Gastrocnemius medialis (tissue), 4 donors: ENCODE results near the gene KCNJ9. TPM values are rescaled to one million over a fixed set of nuclear protein-coding genes. Genes with fewer than 3 reads are reported as not detected.
A peak's percentile ranks its signal among the peaks of the same experiment; 100 is the strongest.

ENCODE experiments used
- ATAC-seq, 2 donors: fragments of 150-250 bp; one replicate each; pipeline ENCODE4 v1.9.1; 2016
- DNase-seq, 2 donors: peaks; one replicate each; pipeline ENCODE4 v3.0.0-alpha.2; 2019
- H3K27ac ChIP-seq, 4 donors: fragments of 200-600 bp; sonication (generic); 1 replicate in 1 of 4; 2 replicates in 3 of 4; pipeline ENCODE4 v1.5.1; 2016 to 2018; ENCODE audit warnings: mild to moderate bottlenecking in 2 of 4, moderate library complexity in 1 of 4
- H3K27me3 ChIP-seq, 3 donors: fragments of 200-600 bp; sonication (generic) in 2 of 3; 1 replicate in 1 of 3; 2 replicates in 2 of 3; pipeline versions ENCODE4 v1.5.1 to v1.6.0; 2016 to 2019; ENCODE audit warnings: mild to moderate bottlenecking in 1 of 3, moderate library complexity in 1 of 3
- H3K36me3 ChIP-seq, 2 donors: fragments of 200-600 bp; sonication (generic) in 1 of 2; one replicate each; pipeline ENCODE4 v1.5.1; 2017 to 2018
- H3K4me1 ChIP-seq, 2 donors: fragments of 200-600 bp; sonication (generic) in 1 of 2; one replicate each; pipeline ENCODE4 v1.5.1; 2016 to 2017; ENCODE audit warnings: mild to moderate bottlenecking in 2 of 2
- H3K4me3 ChIP-seq, 4 donors: fragments of 200-600 bp; sonication (generic) in 3 of 4; 1 replicate in 1 of 4; 2 replicates in 3 of 4; pipeline ENCODE4 v1.5.1; 2016 to 2019; ENCODE audit warnings: mild to moderate bottlenecking in 2 of 4
- H3K9me3 ChIP-seq, 3 donors: fragments of 200-600 bp; sonication (generic) in 2 of 3; 1 replicate in 1 of 3; 2 replicates in 2 of 3; pipeline ENCODE4 v1.5.1; 2016 to 2019
- POLR2A ChIP-seq, 2 donors: fragments of 450-650 bp; IDR thresholded peaks; one replicate each; pipeline ENCODE4 v1.6.1; 2017; ENCODE audit warnings: antibody characterized with exemption in 2 of 2, mild to moderate bottlenecking in 2 of 2, moderate library complexity in 2 of 2
- in situ Hi-C, 4 donors: fragments of 200-750 bp; cut with MboI; loops; one replicate each; pipeline versions ENCODE4 v1.15.0 to v1.8.0; 2017; ENCODE audit warnings: low sequenced_read_pairs in 4 of 4
- intact Hi-C: fragments of 100-400 bp; cut with DNase I; formaldehyde crosslinking; loops from one replicate; pipeline ENCODE4 v1.15.1; 2023; ENCODE audit warnings: low total_unique reads
- total RNA-seq, 4 donors: library from RNA; depleted of rRNA; stranded (reverse); fragments of >200 nt; gene quantifications; one replicate each; pipeline versions ENCODE4 v1.1.0 to v1.2.3, GENCODE V29; 2016
- TF ChIP-seq, protein P1 (sequence below), 5 experiments: fragments of 450-650 bp in 3 of 5; fragments of 200-600 bp in 2 of 5; sonication (generic) in 2 of 5; IDR thresholded peaks in 4 of 5; conservative IDR thresholded peaks in 1 of 5; 1 replicate in 4 of 5; 2 replicates in 1 of 5; pipeline ENCODE4 v1.5.1; 2016 to 2019; ENCODE audit warnings: antibody characterized with exemption in 5 of 5, mild to moderate bottlenecking in 3 of 5, moderate library complexity in 3 of 5

KCNJ9 gene
- total RNA-seq, 4 donors from 2014 or later = not detected

DNA sequence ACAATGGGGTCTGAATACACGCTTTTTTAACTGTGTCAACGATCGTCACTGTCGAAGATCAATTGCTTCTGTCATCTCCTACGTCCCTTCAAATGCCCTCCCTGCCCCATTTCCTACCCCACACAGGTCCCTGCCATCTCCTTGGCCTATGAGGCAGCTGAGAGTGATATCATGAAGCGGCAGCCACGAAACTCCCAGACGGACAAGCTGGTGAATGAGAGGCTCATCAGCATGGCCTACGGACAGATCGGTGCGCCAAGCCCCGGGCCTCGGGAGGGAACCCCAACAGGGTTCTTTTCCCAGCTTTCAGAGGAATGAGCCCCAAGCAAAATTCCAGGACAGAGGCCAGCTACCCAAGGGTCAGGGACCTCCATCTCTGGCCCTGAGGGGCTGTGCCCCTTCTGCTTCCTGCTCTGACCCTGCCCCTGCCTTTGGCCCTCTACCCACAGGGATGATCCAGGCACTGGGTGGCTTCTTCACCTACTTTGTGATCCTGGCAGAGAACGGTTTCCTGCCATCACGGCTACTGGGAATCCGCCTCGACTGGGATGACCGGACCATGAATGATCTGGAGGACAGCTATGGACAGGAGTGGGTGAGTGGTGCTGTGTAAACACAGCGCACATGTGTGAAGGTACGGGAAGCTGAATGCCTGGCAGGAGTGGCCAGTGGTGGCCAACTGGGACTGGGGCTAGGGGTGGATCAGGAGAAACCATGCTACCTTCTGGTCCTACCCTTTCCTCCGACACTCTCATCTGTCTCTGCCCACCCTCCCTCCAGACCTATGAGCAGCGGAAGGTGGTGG, 55.0 kb downstream of the KCNJ9 start:
- Histone ChIP-seq H3K4me1 (peaks cover 52 to 60% of the 10 kb centered on the region in 2 donors), H3K27me3 (no peaks in the 10 kb centered on the region), H3K9me3 (no peaks in the 10 kb centered on the region), H3K36me3 (peaks cover 8 to 72% of the 10 kb centered on the region in 2 donors), H3K4me3 (no peak overlapping the region), H3K27ac (peak overlapping the region; percentile 92 to 100 (median 98))
- DNase-seq (peak in 1 of 2 donors; percentile 33), ATAC-seq (no peak)
- TF ChIP-seq, protein P1, sequence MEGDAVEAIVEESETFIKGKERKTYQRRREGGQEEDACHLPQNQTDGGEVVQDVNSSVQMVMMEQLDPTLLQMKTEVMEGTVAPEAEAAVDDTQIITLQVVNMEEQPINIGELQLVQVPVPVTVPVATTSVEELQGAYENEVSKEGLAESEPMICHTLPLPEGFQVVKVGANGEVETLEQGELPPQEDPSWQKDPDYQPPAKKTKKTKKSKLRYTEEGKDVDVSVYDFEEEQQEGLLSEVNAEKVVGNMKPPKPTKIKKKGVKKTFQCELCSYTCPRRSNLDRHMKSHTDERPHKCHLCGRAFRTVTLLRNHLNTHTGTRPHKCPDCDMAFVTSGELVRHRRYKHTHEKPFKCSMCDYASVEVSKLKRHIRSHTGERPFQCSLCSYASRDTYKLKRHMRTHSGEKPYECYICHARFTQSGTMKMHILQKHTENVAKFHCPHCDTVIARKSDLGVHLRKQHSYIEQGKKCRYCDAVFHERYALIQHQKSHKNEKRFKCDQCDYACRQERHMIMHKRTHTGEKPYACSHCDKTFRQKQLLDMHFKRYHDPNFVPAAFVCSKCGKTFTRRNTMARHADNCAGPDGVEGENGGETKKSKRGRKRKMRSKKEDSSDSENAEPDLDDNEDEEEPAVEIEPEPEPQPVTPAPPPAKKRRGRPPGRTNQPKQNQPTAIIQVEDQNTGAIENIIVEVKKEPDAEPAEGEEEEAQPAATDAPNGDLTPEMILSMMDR (IDR thresholded peaks at IDR 0.05 in 4 of 5, conservative IDR thresholded peaks at IDR 0.05 in 1 of 5) = no peak
- no peak for TF ChIP-seq POLR2A (IDR thresholded peaks at IDR 0.05)
- intact Hi-C loops = no loop called here
- in situ Hi-C loops = no loop called here

DNA sequence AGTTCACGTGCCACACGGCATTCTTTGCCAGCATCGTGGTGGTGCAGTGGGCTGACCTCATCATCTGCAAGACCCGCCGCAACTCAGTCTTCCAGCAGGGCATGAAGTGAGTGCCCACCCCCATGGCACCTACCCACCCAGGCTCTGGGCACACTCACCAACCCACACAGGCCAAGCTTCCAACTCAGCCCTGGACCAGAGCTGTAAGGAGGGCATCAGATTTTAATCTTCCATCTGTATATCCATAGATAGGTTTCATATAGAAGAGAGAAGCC, 55.5 kb downstream of the KCNJ9 start:
- H3K36me3 ChIP-seq = peaks cover 8 to 78% of the 10 kb centered on the region in 2 donors
- H3K27ac ChIP-seq = peak overlapping the region; percentile 92 to 100 (median 98)
- H3K9me3 ChIP-seq = no peaks in the 10 kb centered on the region
- DNase-seq = peak in 1 of 2 donors; percentile 42
- no peaks in the 10 kb centered on the region for H3K27me3 ChIP-seq
- intact Hi-C loops (no loop called here), in situ Hi-C loops (no loop called here)
- no peak overlapping the region for H3K4me3 ChIP-seq
- peaks cover 46 to 55% of the 10 kb centered on the region in 2 donors for H3K4me1 ChIP-seq
- no peak for ATAC-seq
- TF ChIP-seq, protein P1 (IDR thresholded peaks at IDR 0.05 in 4 of 5, conservative IDR thresholded peaks at IDR 0.05 in 1 of 5) = no peak
- no peak for TF ChIP-seq POLR2A (IDR thresholded peaks at IDR 0.05)

DNA sequence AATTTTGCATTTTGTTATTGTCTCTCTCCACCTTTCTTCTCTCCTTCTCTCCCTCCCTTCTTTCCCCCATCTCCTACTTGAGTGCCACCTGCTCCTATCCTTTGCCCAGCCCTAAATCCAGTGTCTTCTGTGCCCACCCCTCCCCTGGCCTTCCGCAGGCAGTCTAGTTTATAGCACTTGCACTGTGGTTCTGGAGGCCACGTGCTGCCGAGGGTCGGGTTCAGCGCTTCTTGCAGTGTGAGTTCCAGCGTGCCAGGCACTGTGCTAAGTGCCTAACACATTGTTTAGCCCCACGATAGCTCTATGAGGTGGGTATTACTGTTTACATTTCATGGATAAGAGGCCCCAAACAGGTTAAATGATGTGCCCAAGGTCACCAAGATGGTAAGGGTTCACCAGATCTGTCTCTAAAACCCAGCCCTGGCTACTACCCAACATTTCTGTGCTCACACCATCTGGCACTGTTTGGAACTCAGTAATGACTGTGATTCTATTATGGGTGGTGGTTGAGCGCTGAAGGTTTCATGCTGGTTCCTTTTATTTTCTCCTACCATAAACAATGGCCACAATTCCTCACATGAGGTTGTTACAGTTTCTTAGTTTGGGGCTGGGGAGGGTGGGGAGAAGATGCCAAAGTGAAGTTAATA, 56.0 kb downstream of the KCNJ9 start:
- Histone ChIP-seq H3K36me3 (peaks cover 8 to 81% of the 10 kb centered on the region in 2 donors), H3K4me1 (peaks cover 45 to 53% of the 10 kb centered on the region in 2 donors), H3K27me3 (no peaks in the 10 kb centered on the region), H3K9me3 (no peaks in the 10 kb centered on the region), H3K27ac (peak overlapping the region; percentile 92 to 100 (median 98)), H3K4me3 (no peak overlapping the region)
- ATAC-seq = peak; percentile 53
- TF ChIP-seq POLR2A (IDR thresholded peaks at IDR 0.05) = no peak
- TF ChIP-seq, protein P1 (IDR thresholded peaks at IDR 0.05 in 4 of 5, conservative IDR thresholded peaks at IDR 0.05 in 1 of 5) = no peak
- intact Hi-C loops = no loop called here
- peak in 1 of 2 donors; percentile 72 for DNase-seq
- in situ Hi-C loops = no loop called here

DNA sequence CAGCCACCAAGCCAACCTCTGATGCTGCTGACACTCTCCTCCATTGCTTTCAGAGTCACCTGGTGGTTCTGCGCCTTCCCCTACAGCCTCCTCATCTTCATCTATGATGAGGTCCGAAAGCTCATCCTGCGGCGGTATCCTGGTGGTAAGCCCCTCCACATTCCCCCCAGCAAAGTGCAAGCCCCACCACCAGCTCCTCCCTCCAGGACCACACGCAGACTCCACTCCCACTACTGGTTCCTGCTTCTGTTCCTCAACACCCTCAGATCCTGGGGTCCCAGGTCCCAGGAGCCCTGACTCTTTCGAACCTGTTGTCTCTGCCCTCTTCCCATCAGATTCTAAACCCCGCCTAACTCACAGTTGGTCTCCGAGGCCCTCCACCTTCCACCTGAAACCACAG, 58.5 kb downstream of the KCNJ9 start:
- Histone ChIP-seq H3K36me3 (peaks cover 8 to 66% of the 10 kb centered on the region in 2 donors), H3K4me1 (peaks cover 22 to 35% of the 10 kb centered on the region in 2 donors), H3K27me3 (no peaks in the 10 kb centered on the region), H3K9me3 (no peaks in the 10 kb centered on the region), H3K27ac (peak overlapping the region; percentile 92 to 100 (median 98)), H3K4me3 (no peak overlapping the region)
- DNase-seq (no peak), ATAC-seq (no peak)
- intact Hi-C loops (no loop called here), in situ Hi-C loops (no loop called here)
- no peak for TF ChIP-seq POLR2A (IDR thresholded peaks at IDR 0.05)
- TF ChIP-seq, protein P1 (IDR thresholded peaks at IDR 0.05 in 4 of 5, conservative IDR thresholded peaks at IDR 0.05 in 1 of 5) = no peak

Other genes with a start within 250 kb of the KCNJ9 start
- not detected for gene VSIG8, start 218.9 kb upstream of the KCNJ9 start, total RNA-seq
- gene CFAP45, start 181.4 kb upstream of the KCNJ9 start, total RNA-seq = not detected
- 10 to 100 TPM; 28.8 to 48.2 (median 37.5) TPM for gene TAGLN2, start 156.0 kb upstream of the KCNJ9 start, total RNA-seq
- gene IGSF9, start 135.9 kb upstream of the KCNJ9 start, total RNA-seq = under 1 TPM in 2 of 4 donors, not detected in 2; 0.10 to 0.11 TPM
- gene SLAMF9, start 127.3 kb upstream of the KCNJ9 start, total RNA-seq = not detected
- under 1 TPM; 0.55 to 0.75 (median 0.72) TPM for gene PIGM, start 49.5 kb upstream of the KCNJ9 start, total RNA-seq
- not detected for gene KCNJ10, start 11.4 kb upstream of the KCNJ9 start, total RNA-seq
- gene IGSF8, start 17.1 kb downstream of the KCNJ9 start, total RNA-seq = 10 to 100 TPM in 1 of 4 donors, 1 to 10 TPM in 3; 3.4 to 12.8 (median 8.7) TPM
- gene ATP1A2, start 34.2 kb downstream of the KCNJ9 start, total RNA-seq = 100 to 1,000 TPM; 281 to 710 (median 413) TPM
- gene ATP1A4, start 70.1 kb downstream of the KCNJ9 start, total RNA-seq = under 1 TPM in 2 of 4 donors, not detected in 2; 0.07 to 0.47 TPM
- gene CASQ1, start 109.0 kb downstream of the KCNJ9 start, total RNA-seq = 100 to 1,000 TPM; 255 to 894 (median 358) TPM
- gene PEA15, start 123.8 kb downstream of the KCNJ9 start, total RNA-seq = 10 to 100 TPM; 10.5 to 34.7 (median 27.2) TPM
- gene DCAF8, start 181.0 kb downstream of the KCNJ9 start, total RNA-seq = 100 to 1,000 TPM; 170 to 208 (median 196) TPM
- gene PEX19, start 203.6 kb downstream of the KCNJ9 start, total RNA-seq = 100 to 1,000 TPM in 2 of 4 donors, 10 to 100 TPM in 2; 61.9 to 151 (median 82.4) TPM